GM18526 (cell line): ENCODE data around the gene CTSE.

Source experiments
- POLR2A ChIP-seq: IDR thresholded peaks from 3 replicates; pipeline ENCODE4 v1.6.1; 2011; ENCODE audit not compliant: insufficient read length; ENCODE audit errors: extremely low read depth

CTSE gene

DNA sequence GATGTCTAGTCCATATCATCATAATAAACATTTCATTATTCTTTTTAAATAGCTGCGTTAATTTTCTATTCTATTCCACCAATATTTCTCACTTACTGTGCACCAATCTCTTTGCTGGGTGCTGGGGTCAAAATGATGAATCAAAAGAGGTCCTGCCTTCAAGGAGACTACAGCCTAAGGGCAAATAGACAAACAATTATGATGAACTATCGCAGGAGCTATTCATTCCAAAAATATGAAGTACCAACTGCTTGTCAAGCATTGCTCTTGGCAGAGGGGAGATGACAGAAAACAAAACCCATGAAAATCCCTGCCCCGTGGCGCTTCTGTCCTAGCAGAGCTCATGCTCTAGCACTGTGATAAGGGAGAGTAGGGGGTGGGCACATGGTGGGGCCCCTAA is 51.6 kb downstream of the CTSE start:
- TF ChIP-seq POLR2A: no peak

DNA sequence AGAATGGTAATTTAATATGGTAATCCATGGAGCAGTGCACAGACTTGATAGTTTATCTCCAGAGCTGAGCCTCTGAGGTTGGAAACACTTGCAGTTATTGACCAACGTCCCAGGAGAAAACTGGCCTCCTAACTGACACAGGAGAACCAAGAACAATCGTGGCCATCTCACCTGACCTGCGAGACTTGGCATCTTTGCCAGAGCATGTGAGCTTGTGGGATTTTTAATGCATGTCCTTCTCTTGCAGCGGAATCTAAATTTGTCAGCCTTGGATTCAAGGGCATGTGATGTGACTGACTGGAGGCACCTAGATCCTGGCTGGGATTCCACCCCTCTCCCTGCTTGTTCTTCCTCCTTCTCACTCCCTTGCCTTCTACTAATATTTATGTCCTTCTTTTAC is 52.6 kb downstream of the CTSE start:
- TF ChIP-seq POLR2A: no peak

DNA sequence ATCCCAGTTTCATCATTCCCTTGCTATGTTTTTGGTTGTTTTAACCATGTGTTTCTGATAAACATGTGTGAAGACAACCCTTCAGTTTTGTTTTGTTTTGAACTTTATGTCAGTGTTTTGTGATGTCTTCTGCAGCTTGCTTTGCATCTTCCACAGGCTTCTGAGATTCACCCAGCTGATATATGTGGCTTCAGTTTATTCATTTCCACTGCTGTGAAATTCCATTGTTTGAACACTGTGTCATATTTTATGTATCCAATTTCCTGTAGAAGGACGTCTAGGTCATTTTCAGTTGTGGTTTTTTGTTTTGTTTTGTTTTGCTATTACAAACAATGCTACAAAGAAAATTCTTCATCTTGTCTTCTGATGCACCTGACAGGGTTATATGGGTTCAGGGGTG is 53.2 kb downstream of the CTSE start:
- TF ChIP-seq POLR2A: no peak

DNA sequence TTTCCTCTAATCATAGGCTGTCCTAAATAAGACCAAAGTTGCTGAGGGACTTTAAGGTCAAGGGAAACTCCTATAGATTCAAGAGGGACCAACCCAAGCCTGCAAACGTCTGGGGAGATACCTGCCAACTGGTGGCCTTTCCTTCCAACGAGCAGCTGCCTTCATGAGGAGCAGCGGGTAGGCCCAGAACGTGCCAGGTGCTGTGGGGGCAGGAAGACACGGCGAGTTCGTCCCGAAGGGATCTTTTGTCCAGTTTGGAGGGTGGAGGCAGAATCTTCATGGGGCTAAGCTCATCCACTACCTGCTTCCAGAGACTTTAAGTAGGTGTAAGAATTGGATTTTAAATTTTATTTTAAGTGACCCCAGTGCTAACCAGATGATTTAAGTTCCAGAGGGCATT is 54.5 kb downstream of the CTSE start:
- no peak for TF ChIP-seq POLR2A

DNA sequence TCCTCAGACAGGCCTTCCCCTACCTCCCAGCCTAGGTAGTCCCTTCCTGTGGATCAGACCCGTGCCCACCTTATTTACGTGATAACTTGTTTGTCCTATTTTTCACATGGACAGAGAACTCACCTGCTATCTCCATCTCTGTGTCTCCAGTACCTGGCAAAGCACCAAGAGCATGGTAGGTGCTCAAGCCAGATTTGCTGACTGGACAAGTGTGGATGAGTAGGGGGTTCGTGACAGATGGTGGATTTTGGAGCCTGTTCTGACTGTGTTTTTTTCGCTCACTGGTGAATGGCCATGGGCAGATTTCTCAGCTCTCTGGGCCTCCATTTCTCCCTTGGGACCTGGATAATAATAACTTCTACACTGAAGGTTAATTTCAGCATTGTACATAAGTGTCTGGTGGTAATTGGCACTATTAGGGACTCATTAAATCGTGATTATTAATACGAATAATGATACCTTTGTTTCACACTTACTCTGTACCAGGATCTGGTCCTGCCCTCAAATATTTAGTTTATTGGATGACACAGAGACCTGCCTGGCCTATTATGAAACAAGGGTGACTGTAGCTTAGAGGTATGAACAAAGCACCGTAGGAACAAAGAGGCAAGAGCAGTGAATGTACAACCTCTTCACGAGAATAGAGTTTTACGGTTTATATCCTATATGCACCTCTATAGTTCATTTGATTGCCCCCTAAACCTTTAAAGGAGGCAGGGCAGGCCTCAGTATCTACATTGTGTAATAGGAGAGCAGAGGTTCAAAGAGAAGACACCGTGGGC is 56.0 kb downstream of the CTSE start:
- no peak for TF ChIP-seq POLR2A

DNA sequence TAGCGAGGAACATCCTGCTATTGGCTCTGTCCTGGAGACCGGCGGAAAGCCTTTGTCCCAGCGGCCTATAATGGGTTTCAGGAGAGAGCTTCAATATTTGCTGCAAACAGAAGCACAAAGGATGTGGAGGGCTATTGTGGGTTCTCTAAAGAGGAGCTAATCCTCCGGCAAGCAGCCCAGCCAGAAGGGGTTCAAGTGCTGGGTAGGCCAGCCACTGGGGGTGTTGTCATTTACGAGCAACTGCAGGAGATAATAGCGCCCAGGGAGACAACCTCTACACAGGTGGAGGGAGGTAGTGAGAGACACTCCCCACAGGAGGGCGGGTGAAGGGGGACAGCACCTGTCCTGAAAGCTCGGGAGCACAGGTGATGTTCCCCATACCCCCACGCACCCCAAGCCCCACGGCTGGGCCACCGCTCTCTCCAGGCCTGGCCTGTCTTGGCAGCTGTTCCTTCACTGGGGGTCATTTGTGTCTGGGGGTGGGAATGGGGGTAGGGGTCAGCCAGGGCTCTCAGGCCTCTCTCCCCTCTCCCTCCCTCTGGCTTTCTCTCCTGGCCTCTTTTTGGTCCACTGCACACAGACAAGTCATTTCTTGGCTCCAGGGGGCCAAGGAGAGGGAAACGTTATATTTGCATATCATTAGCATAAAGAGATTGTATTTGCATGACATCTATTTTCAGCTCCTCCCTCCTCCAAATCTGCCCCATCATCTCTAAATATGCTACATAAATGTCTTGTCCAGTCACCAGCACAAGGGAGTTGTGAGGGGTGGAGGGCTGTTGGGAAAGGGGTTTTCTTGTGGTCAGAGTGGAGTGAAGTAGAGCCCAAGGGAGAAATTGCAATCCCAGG is 58.4 kb downstream of the CTSE start:
- no peak for TF ChIP-seq POLR2A

DNA sequence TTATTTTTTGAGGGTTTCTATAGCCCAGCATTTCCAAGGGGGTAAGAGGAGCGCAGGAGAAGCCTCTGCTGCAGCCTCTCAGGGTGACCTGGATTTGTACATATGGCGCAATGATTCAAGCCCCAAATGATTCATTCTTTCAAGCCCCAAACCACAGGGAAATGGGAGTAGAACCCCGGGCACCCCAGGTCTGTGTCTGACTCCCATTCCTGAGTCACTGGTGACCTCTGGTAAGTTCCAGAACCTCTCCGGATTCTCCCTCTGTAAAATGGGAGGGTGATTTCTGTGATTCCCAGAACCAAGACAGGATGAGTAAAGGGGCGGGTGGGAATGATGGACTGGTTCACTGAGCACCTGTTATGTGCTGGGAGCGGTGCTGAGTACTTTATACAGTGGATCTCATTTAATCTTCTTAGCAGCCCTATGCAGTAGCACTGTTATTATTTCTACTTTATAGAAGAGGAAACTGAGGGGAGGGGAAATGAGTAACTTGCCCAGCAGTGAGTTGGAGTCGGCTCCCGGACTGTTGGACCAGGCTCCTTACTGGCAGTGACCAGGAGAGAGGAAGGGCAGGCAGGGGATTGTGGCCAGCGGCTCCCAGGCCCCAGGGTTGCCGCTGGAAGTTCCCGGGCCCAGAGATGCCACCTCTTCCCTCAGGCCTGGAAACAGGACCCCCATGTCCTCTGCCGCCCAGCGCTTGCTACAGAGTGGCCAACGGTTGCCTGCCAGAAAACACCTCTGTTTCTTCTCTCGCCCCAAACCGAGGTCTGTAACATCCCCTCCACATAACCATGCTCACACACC is 60.1 kb downstream of the CTSE start:
- no peak for TF ChIP-seq POLR2A

DNA sequence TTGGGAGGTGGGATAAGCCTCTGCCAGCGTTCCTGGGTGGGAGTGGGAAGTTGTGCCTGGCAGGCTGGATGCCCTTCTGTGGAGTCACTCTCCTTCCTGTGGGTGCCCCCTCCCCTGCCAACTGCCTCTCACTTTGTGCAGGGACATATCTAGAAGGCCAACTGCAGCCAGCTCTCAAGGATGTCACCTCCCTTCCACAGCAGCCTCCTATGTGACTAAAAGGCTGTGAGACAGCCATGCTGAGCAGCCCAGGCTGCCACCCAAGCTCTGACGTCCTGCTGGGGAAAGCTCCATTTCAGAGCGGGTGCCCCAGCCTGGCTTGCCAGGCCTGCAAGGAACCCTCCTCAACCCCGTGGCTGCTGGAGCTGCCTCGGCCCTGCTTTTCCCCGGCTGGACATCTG is 60.9 kb downstream of the CTSE start:
- no peak for TF ChIP-seq POLR2A

DNA sequence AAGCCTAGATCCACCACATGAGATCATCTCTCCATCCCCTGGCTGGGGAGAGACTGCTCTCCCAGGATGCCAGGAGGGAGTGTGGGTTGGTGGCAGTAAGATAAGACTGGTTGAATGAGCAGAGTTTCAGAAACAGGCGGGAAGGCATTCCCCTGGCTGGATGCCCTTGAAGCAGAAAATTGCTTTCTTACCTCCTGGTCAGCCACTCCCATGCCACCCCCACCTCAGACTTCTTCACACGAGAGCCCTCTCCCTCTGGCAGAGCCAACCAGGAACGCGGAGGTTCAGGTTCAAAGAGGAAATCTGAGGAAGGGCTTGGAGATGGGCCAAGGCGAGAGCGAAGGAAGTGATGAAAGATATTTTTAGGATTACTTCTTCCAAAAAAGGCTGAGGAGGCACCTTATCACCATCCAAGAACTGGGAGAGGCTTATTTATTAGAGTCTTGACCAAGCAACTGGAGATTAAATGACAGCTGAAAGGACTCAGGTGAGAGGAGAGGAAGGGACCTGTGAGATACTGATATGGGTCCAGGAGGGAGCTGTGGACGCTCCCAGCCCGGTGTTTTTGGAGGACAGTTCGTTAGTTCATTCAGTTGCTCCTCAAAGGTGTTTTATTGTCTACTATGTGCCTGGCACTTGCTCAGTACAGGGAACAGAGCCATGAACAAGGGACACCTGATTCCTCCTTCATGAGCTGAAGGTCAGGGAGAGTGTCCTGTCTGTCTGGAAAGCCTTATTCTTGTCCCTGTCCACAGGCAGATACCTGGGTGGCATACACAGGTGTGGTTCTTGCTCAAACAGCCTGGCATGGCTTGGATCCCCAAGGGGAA is 61.5 kb downstream of the CTSE start:
- no peak for TF ChIP-seq POLR2A

DNA sequence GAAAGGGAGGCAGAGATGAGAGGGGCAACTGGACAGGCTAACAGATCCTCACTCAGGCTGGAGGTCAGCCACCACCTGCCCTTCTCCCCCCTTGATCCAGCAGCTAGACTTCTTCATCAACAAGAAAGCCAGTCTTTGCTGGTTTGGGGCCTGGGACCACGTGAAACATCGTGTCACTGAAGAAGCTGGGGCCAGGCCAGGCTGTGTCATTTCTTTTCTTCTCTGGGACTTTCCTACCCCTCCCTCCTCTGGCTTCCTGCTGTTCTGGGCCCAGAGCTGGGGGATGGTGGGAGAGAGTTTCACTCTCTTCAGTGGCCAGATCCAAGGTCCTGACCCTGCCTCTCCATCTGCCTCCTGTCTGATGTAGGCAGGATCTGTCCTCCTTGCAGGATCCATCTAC is 62.3 kb downstream of the CTSE start:
- no peak for TF ChIP-seq POLR2A

DNA sequence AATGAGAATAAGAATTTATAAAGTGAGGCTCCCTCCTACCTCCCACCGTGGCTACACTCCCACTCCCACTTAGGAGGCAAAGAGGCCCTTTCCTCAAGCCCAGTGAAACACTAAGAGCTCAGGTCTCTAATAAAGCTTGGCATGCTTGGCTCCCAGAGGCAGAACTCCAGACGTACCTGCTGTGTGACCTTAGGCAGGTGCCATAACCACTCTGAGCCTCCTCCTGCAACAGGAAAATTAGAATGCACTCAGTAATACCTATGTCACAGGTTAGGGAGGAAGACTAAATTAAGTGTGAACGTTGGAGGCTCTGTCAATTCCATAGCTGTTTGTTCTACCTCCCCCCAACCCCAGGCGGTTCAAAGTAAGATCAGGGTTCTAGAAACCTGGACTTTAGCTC is 63.9 kb downstream of the CTSE start:
- no peak for TF ChIP-seq POLR2A
